OCI-LY3 (cell line): ENCODE measurements around the gene KIF18B.

Source experiments
- H2AFZ ChIP-seq: fragments of 200-600, 300-600 bp; shearing (Covaris generic); 2 replicates; pipeline ENCODE4 v1.6.0; 2014; ENCODE audit warnings: antibody characterized with exemption, low read depth, low read length
- H3K27ac ChIP-seq: fragments of 200-600, 300-600 bp; sonication (generic); 2 replicates; pipeline ENCODE4 v1.5.1; 2014; ENCODE audit warnings: mild to moderate bottlenecking, low read length, moderate library complexity, mixed read lengths
- H3K27me3 ChIP-seq: fragments of 200-600, 300-600 bp; sonication (generic); 2 replicates; pipeline ENCODE4 v1.6.1; 2014; ENCODE audit warnings: low read depth, low read length, mixed read lengths
- H3K36me3 ChIP-seq: fragments of 200-600, 300-600 bp; sonication (generic); replicated peaks from 2 replicates; pipeline ENCODE3; 2014; ENCODE audit warnings: low read depth, low read length, mixed read lengths
- H3K4me1 ChIP-seq: fragments of 300-600, 200-600 bp; sonication (generic); 2 replicates; pipeline ENCODE4 v1.6.1; 2014; ENCODE audit warnings: low read length, mixed read lengths
- H3K4me2 ChIP-seq: fragments of 200-600, 300-600 bp; sonication (generic); 2 replicates; pipeline ENCODE4 v1.6.1; 2014; ENCODE audit warnings: low read length, mixed read lengths
- H3K4me3 ChIP-seq: fragments of 300-600, 200-600 bp; sonication (generic); 2 replicates; pipeline ENCODE4 v1.5.1; 2014; ENCODE audit warnings: antibody characterized with exemption, mild to moderate bottlenecking, low read length, moderate library complexity
- H3K79me2 ChIP-seq: fragments of 300-600, 200-600 bp; shearing (Covaris generic); 2 replicates; pipeline ENCODE4 v1.6.1; 2014; ENCODE audit warnings: mild to moderate bottlenecking, low read length, mixed read lengths
- H3K9ac ChIP-seq: fragments of 300-600, 200-600 bp; shearing (Covaris generic); 2 replicates; pipeline ENCODE4 v1.6.0; 2014; ENCODE audit warnings: mild to moderate bottlenecking, low read length, moderate library complexity
- H3K9me3 ChIP-seq: fragments of 200-600, 300-600 bp; shearing (Covaris generic); 2 replicates; pipeline ENCODE4 v1.6.1; 2014; ENCODE audit warnings: low read length, mixed read lengths; ENCODE audit not compliant: insufficient read depth
- H4K20me1 ChIP-seq: fragments of 200-600, 300-600 bp; sonication (generic); 2 replicates; pipeline ENCODE4 v1.6.1; 2016; ENCODE audit warnings: low read length, mixed read lengths; ENCODE audit not compliant: insufficient read depth
- EZH2phosphoT487 ChIP-seq: fragments of 200-600 bp; shearing (Covaris generic); IDR thresholded peaks from 2 replicates; pipeline ENCODE4 v1.6.1; 2018; ENCODE audit warnings: antibody characterized with exemption, mixed run types, low read depth
- TF ChIP-seq, protein P1 (sequence below): fragments of 200-600, 300-600 bp; sonication (generic); IDR thresholded peaks from 2 replicates; pipeline ENCODE4 v1.5.1; 2014; ENCODE audit warnings: antibody characterized with exemption, low read length, low read depth

KIF18B gene

GRCh38 chr17:44899074-44899782 lies 48.3 kb downstream of the KIF18B start, which contains the start of gene EFTUD2:
Gene EFTUD2, minus strand, starts transcription at chr17:44899445. Its CDS starts 4,924 bp downstream, at chr17:44894521.
- Histone ChIP-seq H3K79me2 (peaks cover 50% of the 10 kb centered on the region), H3K4me1 (peaks cover 10% of the 10 kb centered on the region; the same call in 1 of the 2 replicates), H3K4me2 (peak within 1 kb of the TSS; percentile 84), H3K4me3 (peak within 1 kb of the TSS; percentile 93), H4K20me1 (no peaks in the 10 kb centered on the region), H2AFZ (peak within 1 kb of the TSS; percentile 34), H3K27me3 (peaks cover 5% of the 10 kb centered on the region; the same call in 1 of the 2 replicates), H3K36me3 (peaks cover 10% of the 10 kb centered on the region), H3K9ac (peak within 1 kb of the TSS; percentile 86), H3K9me3 (no peaks in the 10 kb centered on the region), H3K27ac (peak within 1 kb of the TSS; percentile 79)
- no peak for TF ChIP-seq EZH2phosphoT487
- TF ChIP-seq, protein P1, sequence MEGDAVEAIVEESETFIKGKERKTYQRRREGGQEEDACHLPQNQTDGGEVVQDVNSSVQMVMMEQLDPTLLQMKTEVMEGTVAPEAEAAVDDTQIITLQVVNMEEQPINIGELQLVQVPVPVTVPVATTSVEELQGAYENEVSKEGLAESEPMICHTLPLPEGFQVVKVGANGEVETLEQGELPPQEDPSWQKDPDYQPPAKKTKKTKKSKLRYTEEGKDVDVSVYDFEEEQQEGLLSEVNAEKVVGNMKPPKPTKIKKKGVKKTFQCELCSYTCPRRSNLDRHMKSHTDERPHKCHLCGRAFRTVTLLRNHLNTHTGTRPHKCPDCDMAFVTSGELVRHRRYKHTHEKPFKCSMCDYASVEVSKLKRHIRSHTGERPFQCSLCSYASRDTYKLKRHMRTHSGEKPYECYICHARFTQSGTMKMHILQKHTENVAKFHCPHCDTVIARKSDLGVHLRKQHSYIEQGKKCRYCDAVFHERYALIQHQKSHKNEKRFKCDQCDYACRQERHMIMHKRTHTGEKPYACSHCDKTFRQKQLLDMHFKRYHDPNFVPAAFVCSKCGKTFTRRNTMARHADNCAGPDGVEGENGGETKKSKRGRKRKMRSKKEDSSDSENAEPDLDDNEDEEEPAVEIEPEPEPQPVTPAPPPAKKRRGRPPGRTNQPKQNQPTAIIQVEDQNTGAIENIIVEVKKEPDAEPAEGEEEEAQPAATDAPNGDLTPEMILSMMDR = no peak

GRCh38 chr17:44898768-44899073 lies 48.9 kb downstream of the KIF18B start:
- Histone ChIP-seq H3K4me2 (peak overlapping the region; percentile 84), H3K9ac (peak overlapping the region; percentile 86), H3K4me3 (peak overlapping the region; percentile 93), H3K27ac (peak overlapping the region; percentile 79), H3K79me2 (peaks cover 52% of the 10 kb centered on the region), H3K9me3 (no peaks in the 10 kb centered on the region), H3K27me3 (peaks cover 5% of the 10 kb centered on the region; the same call in 1 of the 2 replicates), H3K4me1 (peaks cover 10% of the 10 kb centered on the region; the same call in 1 of the 2 replicates), H3K36me3 (peaks cover 11% of the 10 kb centered on the region), H2AFZ (no peak overlapping the region), H4K20me1 (no peaks in the 10 kb centered on the region)
- TF ChIP-seq, protein P1 = no peak
- TF ChIP-seq EZH2phosphoT487 = no peak

DNA sequence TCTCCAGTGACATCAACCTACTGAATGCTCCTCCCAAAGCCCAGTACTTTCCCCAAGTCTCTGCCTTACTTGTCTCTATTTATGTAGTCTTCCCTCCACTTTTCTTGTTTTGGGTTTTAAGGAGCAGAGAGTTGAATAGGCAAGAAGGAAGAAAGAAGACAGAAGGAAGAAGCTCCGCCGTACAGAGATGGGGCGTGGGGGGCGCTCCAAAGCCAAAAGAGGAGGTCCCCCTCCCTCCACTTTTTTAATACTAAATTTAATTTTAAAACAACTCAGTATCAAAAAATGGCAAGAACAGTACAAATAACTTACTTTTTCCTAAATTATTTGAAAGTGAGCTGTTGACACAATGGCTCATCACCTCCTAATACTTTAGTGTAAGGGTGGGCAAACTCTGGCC lies 52.9 kb downstream of the KIF18B start:
- TF ChIP-seq EZH2phosphoT487 = no peak
- TF ChIP-seq, protein P1 = no peak
- Histone ChIP-seq H3K27ac (no peak overlapping the region), H3K4me3 (no peak overlapping the region), H4K20me1 (0 out of 2 replicates have a peak, but pooled peaks cover 4% of the 10 kb centered on the region), H3K9me3 (no peaks in the 10 kb centered on the region), H3K27me3 (no peaks in the 10 kb centered on the region), H3K79me2 (peaks cover 87% of the 10 kb centered on the region), H3K36me3 (peaks cover 14% of the 10 kb centered on the region), H3K9ac (no peak overlapping the region), H2AFZ (no peak overlapping the region), H3K4me2 (no peak overlapping the region), H3K4me1 (peaks cover 3% of the 10 kb centered on the region; the same call in 1 of the 2 replicates)

DNA sequence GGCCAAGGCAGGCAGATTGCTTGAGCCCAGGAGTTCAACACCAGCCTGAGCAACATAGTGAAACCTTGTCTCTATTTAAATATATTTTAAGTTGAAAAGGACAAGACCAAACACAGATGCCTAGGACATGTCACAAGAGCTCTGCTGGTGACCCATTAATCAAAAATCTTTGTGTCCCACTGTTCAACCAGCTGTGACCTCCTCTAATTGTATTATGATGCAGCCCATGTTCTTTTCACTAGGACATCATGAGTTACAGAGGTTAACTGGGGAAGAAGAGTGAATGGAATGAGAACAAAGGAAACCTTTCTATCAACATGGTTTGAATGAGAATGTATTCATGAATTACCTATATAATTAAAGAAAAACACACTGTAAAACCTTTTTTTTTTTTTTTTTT lies 55.3 kb downstream of the KIF18B start:
- Histone ChIP-seq H3K4me3 (no peak overlapping the region), H4K20me1 (peaks cover 20% of the 10 kb centered on the region), H3K36me3 (peaks cover 20% of the 10 kb centered on the region), H3K79me2 (peaks cover 91% of the 10 kb centered on the region), H3K9ac (no peak overlapping the region), H2AFZ (no peak overlapping the region), H3K4me1 (peaks cover 13% of the 10 kb centered on the region), H3K27ac (no peak overlapping the region), H3K4me2 (no peak overlapping the region), H3K27me3 (no peaks in the 10 kb centered on the region), H3K9me3 (no peaks in the 10 kb centered on the region)
- no peak for TF ChIP-seq EZH2phosphoT487
- TF ChIP-seq, protein P1 = no peak
